Middle frontal gyrus (tissue), 1 donor: Measurements from ENCODE around the gene SNX9.
"Not testable (repeated sequence)": the region's sequence is repeated elsewhere in the genome, so short reads cannot be mapped to it uniquely, and the experiment has no call there.

Experiments
- DNase-seq: peaks from one replicate; pipeline ENCODE4 v3.0.0-alpha.2; 2015; ENCODE audit warnings: low spot score; ENCODE audit errors: extremely low spot score

SNX9 gene

DNA sequence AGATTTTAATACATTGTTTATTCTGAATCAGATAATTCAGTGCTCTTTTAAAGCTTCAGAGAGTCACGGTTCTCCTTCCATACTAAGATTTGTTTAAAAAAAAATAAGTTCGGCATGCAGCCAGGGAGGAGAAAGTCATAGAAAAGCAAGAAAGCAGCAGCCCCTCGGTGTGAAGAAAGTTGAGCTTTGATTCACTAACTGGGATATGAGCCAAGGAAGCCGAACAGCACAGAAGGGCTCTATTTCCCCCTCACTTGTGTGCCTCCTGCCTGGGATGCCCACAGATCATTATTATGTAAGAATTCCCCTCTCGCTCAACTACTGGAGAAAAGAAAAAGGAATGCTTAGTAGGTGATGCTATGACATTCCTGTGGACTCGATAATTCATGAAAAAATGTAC, 89.3 kb downstream of the SNX9 start:
- DNase-seq: peak; percentile 41

- DNase-seq: no peak
These were observed 98.8 kb downstream of the SNX9 start for GRCh38 chr6:157921685-157922367.

DNA sequence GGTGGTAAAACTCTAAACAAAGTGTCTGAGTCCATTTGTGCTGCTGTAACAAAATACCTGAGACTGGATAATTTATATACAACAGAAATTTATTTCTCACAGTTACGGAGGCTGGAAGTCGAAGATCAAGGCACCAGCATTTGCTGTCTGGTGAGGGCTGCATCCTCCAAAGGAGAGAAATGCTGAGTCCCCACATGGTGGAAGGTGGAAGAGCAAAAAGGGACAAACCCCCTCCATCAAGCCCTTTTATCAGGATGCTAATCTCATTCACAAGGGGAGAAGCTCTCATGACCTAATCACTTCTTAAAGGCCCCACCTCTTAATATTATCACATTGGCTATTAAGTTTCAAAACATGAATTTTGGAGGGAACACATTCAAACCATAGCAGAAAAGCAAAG, 102.7 kb downstream of the SNX9 start:
- no peak for DNase-seq

DNA sequence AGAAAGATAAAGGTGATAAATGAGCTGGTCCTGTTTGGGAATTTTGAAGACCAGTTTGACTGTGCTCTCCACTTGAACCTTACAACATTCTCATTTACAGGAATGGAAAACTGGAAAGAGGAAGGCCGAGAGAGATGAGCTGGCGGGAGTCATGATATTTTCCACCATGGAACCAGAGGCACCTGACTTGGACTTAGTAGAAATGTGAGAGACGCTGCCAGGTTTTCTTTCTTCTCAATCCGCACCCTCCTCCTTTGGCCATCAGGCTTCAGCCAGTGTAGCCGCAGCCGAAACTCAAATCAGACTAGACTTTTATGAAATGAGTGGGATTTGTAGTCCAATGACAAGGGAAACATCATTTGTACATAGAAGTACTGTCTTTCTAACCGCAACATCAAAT, 104.0 kb downstream of the SNX9 start:
- DNase-seq: no peak

DNA sequence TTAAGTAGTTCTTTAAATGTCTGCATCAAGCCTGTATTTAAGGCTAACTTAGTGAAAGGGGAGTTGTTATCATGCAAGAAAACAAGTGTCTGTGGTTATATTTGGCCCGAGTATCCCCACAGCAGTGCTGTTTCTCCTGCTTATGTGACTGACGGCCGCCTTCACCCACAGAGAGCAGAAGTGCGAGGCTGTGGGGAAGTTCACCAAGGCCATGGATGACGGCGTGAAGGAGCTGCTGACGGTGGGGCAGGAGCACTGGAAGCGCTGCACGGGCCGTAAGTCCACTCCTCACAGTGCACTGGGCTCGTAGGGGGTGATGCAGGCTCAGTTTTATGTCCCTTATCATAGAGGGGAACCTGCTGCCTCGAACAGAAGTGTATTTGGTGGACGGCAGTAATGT, 105.4 kb downstream of the SNX9 start:
- no peak for DNase-seq

GRCh38 chr6:157929076-157929475, 106.0 kb downstream of the SNX9 start:
- DNase-seq: no peak

GRCh38 chr6:157929765-157930319, 106.8 kb downstream of the SNX9 start:
- no peak for DNase-seq

DNA sequence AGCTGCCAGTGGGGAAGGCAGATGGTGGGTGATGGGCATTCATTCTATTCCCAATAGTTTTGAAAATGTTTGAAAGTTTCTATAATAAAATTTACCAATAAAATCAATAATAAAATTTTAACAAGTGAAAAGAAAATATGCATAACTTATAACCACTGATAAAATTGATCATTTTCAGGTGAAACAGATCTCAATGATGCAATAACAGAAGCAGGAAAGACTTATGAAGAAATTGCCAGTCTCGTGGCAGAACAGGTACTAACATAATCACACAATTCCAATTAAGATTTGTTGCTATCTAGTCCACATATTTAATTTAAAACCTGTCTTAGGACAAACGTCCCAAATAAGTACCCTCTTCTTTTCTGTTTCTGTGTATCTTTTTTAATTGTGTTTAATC, 112.7 kb downstream of the SNX9 start:
- no peak for DNase-seq

DNA sequence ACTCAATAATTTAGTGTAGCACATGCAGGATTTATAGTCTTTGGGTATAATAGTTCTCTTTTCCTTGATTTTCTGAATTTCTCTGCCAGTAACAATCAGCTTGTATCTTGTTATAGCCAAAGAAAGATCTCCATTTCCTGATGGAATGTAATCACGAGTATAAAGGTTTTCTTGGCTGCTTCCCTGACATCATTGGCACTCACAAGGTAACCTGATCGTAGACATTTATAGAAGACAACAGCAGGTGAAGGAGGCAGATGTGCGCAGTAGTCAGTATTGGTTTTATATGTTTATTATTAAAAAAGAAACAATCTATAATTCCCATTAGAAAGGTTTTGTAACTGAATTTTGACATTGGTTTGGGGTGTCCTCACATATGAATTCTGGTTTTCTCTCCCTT, 114.3 kb downstream of the SNX9 start:
- no peak for DNase-seq

DNA sequence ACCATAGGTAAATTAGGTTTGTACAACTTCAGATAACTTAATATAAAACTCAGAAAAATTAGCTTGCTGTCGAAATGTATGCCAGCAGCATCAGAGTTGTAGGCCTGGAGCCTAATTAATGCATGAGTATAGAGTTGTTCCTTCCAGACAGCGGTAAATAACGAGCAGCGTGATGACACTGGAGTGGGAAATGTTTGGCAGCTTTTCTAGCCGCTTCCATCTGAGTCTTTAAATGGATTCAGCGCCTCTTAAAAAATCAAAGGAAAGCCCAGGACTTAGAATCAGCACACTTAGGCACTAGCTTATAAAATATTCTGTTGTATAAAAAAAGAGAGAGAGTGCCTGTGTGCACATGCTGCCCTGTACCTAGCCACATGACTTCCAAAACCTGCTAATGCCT, 114.9 kb downstream of the SNX9 start:
- DNase-seq: no peak

- not testable (repeated sequence) for DNase-seq
These were observed 117.5 kb downstream of the SNX9 start for GRCh38 chr6:157940375-157941036.

GRCh38 chr6:157941101-157941863, 118.2 kb downstream of the SNX9 start:
- DNase-seq: peak; percentile 64

DNA sequence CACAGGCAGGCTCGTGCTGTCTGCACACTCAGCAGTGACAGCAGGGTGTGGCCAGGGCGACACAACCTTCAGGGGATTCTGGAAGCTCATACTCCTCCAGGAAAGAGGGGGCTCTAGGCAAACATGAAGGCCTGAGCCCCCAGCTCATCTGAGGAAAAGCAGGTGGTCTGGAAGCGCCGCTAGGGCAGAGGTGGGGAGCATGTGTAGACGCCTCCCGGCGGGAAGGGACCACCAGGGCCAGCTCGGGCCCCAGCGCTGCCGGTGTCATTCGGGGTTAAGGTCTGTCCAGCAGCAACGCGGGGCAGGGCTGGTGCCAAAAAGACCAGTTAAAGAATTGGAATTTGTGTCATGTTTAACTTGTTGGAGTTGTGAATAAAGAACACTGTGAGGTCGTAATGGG, 119.3 kb downstream of the SNX9 start:
- DNase-seq: no peak

DNA sequence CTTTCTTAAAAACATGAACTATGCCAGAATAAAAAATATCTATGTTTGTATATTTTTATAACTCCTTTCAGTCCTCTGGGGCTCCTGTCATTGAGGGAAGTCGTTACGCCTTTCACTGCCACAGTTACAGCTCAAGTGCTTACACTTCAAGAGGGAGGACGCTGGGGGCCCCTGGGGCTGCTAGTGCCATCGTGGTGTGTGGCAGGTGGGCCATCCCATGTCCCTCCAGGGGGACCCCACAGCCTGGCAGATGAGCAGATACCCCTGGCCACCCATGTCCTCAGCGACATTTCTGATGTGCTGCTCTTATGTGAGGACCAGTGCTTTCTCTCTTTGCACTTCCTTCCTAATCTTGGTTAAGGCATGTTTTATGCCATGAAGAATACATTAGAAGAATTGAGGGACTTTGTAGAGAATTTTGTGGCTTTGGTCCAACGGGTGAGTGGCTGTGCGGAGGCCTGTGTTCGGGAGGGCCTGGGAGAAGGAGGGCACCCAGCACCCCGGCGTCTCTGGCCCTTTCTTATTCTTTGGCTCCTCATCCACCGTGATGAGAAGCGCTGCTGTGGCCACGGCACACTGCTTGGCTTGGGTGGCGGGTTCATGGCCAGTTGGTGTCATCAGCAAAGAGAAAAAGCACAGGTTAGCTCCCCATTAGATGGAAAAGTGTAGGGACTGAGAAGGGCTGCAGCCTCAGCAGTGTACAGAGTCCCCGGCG, 120.4 kb downstream of the SNX9 start:
- no peak for DNase-seq

DNA sequence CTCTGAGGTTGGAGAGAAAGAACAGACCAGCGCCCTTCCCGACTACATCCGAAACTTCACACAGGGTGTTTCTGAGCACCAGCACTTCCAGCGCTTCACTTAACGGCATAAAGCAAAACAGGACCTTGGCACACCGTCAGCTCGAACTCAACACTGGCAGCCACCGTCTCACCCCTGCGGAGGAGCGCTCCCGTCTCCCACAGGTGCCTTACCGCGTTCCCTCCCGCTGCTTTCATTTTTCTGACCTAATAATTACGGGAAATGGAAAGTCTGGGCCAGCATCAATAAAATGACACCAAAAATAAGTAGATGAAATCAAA, 120.9 kb downstream of the SNX9 start:
- no peak for DNase-seq

GRCh38 chr6:157944983-157945931, 122.2 kb downstream of the SNX9 start:
- no peak for DNase-seq

DNA sequence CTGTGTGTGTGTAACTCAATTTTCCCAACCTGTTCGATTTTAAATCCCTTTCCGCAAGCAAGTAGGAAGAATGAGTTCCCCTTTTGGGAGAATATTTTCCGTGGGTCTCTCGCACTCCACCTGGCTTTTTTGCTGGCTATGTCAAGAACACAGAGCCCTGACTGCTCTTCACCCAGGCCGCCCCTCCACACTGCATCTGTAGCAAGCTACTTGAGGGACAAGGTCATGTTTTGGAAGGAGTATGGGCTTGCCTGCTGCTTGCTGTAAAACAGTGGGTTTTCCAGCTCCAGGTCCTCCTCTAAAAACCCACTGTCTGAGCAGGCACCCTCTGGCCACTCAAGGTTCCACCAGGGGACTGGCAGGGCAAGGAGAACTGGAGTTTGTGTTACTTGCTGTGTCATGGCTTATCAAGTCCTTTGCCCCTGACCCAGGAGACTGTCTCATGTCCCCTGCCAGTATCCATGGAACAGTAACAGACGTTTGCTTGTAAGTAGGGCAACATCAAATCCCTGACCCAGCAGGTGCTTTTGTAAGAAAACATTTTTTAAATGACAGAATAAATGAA, 123.1 kb downstream of the SNX9 start:
- no peak for DNase-seq

GRCh38 chr6:157946865-157947532, 124.0 kb downstream of the SNX9 start:
- no peak for DNase-seq

DNA sequence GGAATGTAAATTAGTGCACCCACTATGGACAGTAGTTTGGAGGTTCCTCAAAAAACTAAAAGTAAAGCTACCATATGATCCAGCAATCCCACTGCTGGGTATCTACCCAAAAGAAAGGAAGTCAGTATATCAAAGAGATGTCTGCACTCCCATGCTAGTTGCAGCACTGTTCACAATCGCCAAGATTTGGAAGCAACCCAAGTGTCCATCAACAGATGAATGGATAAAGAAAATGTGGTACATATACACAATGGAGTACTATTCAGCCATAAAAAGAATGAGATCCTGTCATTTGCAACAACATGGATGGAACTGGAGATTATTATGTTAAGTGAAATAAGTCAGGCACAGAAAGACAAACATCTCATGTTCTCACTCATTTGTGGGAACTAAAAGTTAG, 127.9 kb downstream of the SNX9 start:
- DNase-seq: not testable (repeated sequence)

GRCh38 chr6:157951828-157952227, 128.8 kb downstream of the SNX9 start:
- DNase-seq: no peak
